ENCODE results near the gene SF1. TPM values are rescaled to one million over a fixed set of nuclear protein-coding genes. Genes with fewer than 3 reads are reported as not detected.

The SF1 gene
- total RNA-seq, 2 donors from 2014 or later = 196 to 213 TPM

DNA sequence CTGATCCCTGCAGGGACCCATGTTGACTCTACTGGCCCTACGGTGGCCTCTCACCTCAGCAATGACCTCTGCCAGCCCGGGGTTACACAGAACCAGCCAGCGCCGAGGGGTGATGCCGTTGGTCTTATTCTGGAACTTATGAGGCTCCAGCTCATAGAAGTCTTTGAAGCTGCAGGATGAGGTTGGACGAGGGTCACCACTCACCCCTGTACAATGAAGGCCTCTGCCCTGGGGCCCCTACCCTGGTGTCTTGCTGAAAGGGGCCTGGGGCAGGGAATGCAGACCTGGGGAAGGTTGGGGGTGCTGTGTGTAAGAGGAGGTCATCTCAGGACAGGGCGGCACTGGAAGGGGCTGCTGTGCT, 25.3 kb downstream of the SF1 start:
- Histone ChIP-seq H3K9me3 (no peaks in the 10 kb centered on the region), H3K36me3 (peaks cover 13% of the 10 kb centered on the region), H3K27me3 (no peaks in the 10 kb centered on the region), H3K4me1 (no peaks in the 10 kb centered on the region), H3K4me3 (no peak overlapping the region), H3K27ac (no peak overlapping the region)
- no peak for DNase-seq (ENCODE audit: low spot score)
- no peak for TF ChIP-seq CTCF (IDR thresholded peaks at IDR 0.05)

- H3K4me3 ChIP-seq = no peak overlapping the region
- H3K4me1 ChIP-seq = no peaks in the 10 kb centered on the region
- no peaks in the 10 kb centered on the region for H3K27me3 ChIP-seq
- TF ChIP-seq CTCF (IDR thresholded peaks at IDR 0.05) = no peak
- no peaks in the 10 kb centered on the region for H3K9me3 ChIP-seq
- peaks cover 13% of the 10 kb centered on the region for H3K36me3 ChIP-seq
- H3K27ac ChIP-seq = no peak overlapping the region
- DNase-seq (ENCODE audit: low spot score) = no peak
Measured at GRCh38 chr11:64752175-64752970, 26.0 kb downstream of the SF1 start.

- no peaks in the 10 kb centered on the region for H3K9me3 ChIP-seq
- peaks cover 0 to under 1% of the 10 kb centered on the region in 2 donors for H3K4me1 ChIP-seq
- no peaks in the 10 kb centered on the region for H3K27me3 ChIP-seq
- TF ChIP-seq CTCF (IDR thresholded peaks at IDR 0.05) = no peak
- H3K27ac ChIP-seq = no peak overlapping the region
- no peak overlapping the region for H3K4me3 ChIP-seq
- peaks cover 13% of the 10 kb centered on the region for H3K36me3 ChIP-seq
- no peak for DNase-seq (ENCODE audit: low spot score)
Measured at GRCh38 chr11:64751580-64751979, 26.8 kb downstream of the SF1 start.

DNA sequence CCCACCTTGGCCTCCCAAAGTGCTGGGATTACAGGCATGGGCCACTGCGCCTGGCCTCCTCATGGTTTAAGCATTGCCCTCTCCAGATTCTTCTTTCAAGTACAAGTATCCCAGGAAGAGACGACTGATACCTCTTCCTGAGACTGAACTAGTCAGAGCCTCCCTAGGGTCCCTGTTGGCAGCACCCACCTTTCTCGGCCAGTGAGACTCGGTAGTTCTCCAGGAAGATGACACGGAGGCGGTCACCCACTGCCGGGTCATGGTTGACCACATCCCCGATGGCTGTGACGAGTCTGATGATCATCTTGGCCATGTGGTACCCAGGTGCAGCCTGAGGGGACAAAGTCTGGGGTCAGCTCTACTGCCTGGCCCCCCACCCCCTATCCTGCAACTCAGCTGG, 27.2 kb downstream of the SF1 start:
- TF ChIP-seq CTCF (IDR thresholded peaks at IDR 0.05) = no peak
- no peaks in the 10 kb centered on the region for H3K27me3 ChIP-seq
- H3K4me3 ChIP-seq = no peak overlapping the region
- no peak overlapping the region for H3K27ac ChIP-seq
- no peak for DNase-seq (ENCODE audit: low spot score)
- peaks cover 0 to 5% of the 10 kb centered on the region in 2 donors for H3K4me1 ChIP-seq
- H3K9me3 ChIP-seq = no peaks in the 10 kb centered on the region
- H3K36me3 ChIP-seq = peaks cover 13% of the 10 kb centered on the region

DNA sequence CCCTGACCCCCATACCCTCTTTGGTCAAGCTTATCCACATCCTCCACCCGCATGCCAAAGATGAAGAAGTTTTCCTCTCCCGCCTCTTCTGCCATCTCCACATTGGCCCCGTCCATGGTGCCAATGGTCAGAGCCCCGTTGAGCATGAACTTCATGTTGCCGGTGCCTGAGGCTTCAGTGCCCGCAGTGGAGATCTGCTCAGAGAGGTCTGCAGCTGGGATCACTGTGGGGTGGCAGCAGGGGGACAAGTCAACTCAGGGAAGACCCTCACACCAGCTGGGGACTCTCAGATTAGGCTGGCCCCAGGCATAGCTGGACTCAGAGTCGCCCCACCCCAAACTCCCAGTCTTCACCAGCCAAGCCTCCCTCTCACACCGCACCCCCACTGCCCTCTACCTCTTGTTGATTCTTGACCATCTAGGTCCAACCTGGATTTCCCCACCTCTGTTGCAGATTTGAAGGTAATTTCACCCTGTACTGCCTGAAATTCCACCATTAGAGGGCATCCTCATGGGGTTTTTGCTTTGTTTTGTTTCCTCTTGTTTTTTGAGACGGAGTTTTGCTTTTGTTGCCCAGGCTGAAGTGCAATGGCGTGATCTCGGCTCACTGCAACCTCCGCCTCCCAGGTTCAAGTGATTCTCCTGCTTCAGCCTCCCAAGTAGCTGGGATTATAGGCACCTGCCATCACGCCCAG, 27.8 kb downstream of the SF1 start:
- Histone ChIP-seq H3K4me3 (no peak overlapping the region), H3K27me3 (no peaks in the 10 kb centered on the region), H3K4me1 (peaks cover 0 to 10% of the 10 kb centered on the region in 2 donors), H3K27ac (no peak overlapping the region), H3K9me3 (no peaks in the 10 kb centered on the region), H3K36me3 (peaks cover 13% of the 10 kb centered on the region)
- no peak for DNase-seq (ENCODE audit: low spot score)
- no peak for TF ChIP-seq CTCF (IDR thresholded peaks at IDR 0.05)
